ENCODE measurements around the gene IGHMBP2.
"Not testable (repeated sequence)": the region's sequence is repeated elsewhere in the genome, so short reads cannot be mapped to it uniquely, and the experiment has no call there.

Gene IGHMBP2

DNA sequence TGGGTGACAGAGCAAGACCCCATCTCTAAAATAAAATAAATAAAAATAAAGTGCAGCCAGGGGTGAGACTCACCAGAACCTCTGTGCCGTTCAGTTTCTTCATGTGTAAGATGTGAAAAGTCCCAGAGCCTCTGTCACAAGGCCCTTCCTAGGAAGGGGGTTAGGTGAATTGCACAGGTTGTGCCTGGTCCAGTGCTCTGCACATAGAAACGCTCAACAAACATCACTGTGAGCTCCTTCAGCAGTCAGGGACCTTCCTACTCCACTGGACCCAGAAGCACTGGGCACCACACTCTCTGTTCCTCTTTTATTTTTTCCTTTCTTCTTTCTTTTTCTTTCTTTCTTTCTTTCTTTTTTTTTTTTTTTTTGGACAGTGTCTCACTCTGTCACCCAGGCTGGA is 22.4 kb upstream of the IGHMBP2 start:
- H3K4me3 ChIP-seq (ENCODE audit: insufficient read depth in 1 of 2, low read depth in 1 of 2, low read length in 2 of 2): no peak overlapping the region
- no peak overlapping the region for H2BK12ac ChIP-seq (ENCODE audit: low read length in 2 of 2)
- no peaks in the 10 kb centered on the region for H3K9me3 ChIP-seq (ENCODE audit: control insufficient read depth, low read length)
- H2BK5ac ChIP-seq (ENCODE audit: low read depth, low read length, poor library complexity, severe bottlenecking): no peak overlapping the region
- DNase-seq: no peak
- no peak overlapping the region for H4K91ac ChIP-seq (ENCODE audit: low read length)
- 91% methylated on average over 2 of the region's 2 CpGs for WGBS
- no peak overlapping the region for H3K27ac ChIP-seq (ENCODE audit: low read length, poor library complexity, severe bottlenecking)
- H2AK5ac ChIP-seq (ENCODE audit: low read length, severe bottlenecking): no peak overlapping the region
- no peak overlapping the region for H2BK15ac ChIP-seq (ENCODE audit: low read depth, poor library complexity, severe bottlenecking)
- H3K4me2 ChIP-seq (ENCODE audit: low read length, poor library complexity, severe bottlenecking): no peak overlapping the region
- no peak overlapping the region for H3K18ac ChIP-seq (ENCODE audit: low read depth in 1 of 2, low read length in 2 of 2)
- no peak overlapping the region for H2BK120ac ChIP-seq (ENCODE audit: low read depth, low read length)
- H3K27me3 ChIP-seq (ENCODE audit: control insufficient read depth in 1 of 2, insufficient read depth in 1 of 2, low read length in 2 of 2): peaks cover 2 to 11% of the 10 kb centered on the region in 2 experiments
- H3K79me1 ChIP-seq (replicated peaks; ENCODE audit: low read length, poor library complexity, severe bottlenecking): no peaks in the 10 kb centered on the region
- no peak overlapping the region for H4K8ac ChIP-seq (ENCODE audit: low read length)
- H3K4me1 ChIP-seq (ENCODE audit: control insufficient read depth, insufficient read depth, low read depth, low read length): no peaks in the 10 kb centered on the region
- H3K36me3 ChIP-seq (ENCODE audit: control insufficient read depth in 1 of 2, insufficient read depth in 2 of 2, low read depth in 1 of 2, low read length in 2 of 2): no peaks in the 10 kb centered on the region
- no peak overlapping the region for H3K9ac ChIP-seq (ENCODE audit: low read length)
- no peak overlapping the region for H2AFZ ChIP-seq (ENCODE audit: low read depth, low read length)
- H3K23ac ChIP-seq (ENCODE audit: low read length in 2 of 2): no peak overlapping the region
- H3K4ac ChIP-seq (ENCODE audit: low read depth in 1 of 2, low read length in 2 of 2): no peak overlapping the region
- no peak overlapping the region for H3K14ac ChIP-seq (ENCODE audit: low read length in 2 of 2)

DNA sequence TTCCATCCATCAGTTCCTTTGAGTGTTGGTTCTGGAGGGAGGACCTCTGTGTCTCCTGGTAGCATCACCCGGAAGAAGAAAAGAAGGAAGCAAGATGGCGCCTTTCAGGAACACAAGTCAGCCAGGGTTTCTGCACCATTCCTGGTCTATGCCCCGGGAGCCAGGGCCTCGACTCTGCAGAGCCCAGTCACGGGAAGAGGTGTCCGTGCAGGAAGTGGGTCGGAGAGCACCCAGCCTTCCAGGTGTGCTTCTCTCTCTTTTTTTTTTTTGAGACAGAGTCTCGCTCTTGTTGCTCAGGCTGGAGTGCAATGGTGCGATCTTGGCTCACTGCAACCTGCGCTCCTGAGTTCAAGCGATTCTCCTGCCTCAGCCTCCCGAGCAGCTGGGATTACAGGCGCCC is 21.3 kb upstream of the IGHMBP2 start:
- Histone ChIP-seq H3K27me3 (ENCODE audit: control insufficient read depth in 1 of 2, insufficient read depth in 1 of 2, low read length in 2 of 2) (peaks cover 1 to 11% of the 10 kb centered on the region in 2 experiments), H2AK5ac (ENCODE audit: low read length, severe bottlenecking) (no peak overlapping the region), H3K9me3 (ENCODE audit: control insufficient read depth, low read length) (no peaks in the 10 kb centered on the region), H4K91ac (ENCODE audit: low read length) (no peak overlapping the region), H2BK12ac (ENCODE audit: low read length in 2 of 2) (no peak overlapping the region), H3K18ac (ENCODE audit: low read depth in 1 of 2, low read length in 2 of 2) (no peak overlapping the region), H3K9ac (ENCODE audit: low read length) (no peak overlapping the region), H3K4ac (ENCODE audit: low read depth in 1 of 2, low read length in 2 of 2) (no peak overlapping the region), H3K4me1 (ENCODE audit: control insufficient read depth, insufficient read depth, low read depth, low read length) (no peaks in the 10 kb centered on the region), H2BK120ac (ENCODE audit: low read depth, low read length) (no peak overlapping the region), H3K36me3 (ENCODE audit: control insufficient read depth in 1 of 2, insufficient read depth in 2 of 2, low read depth in 1 of 2, low read length in 2 of 2) (peaks cover 0 to 2% of the 10 kb centered on the region in 2 experiments), H3K14ac (ENCODE audit: low read length in 2 of 2) (no peak overlapping the region), H3K4me2 (ENCODE audit: low read length, poor library complexity, severe bottlenecking) (no peak overlapping the region), H2AFZ (ENCODE audit: low read depth, low read length) (no peak overlapping the region), H3K27ac (ENCODE audit: low read length, poor library complexity, severe bottlenecking) (no peak overlapping the region), H3K79me1 (replicated peaks; ENCODE audit: low read length, poor library complexity, severe bottlenecking) (no peaks in the 10 kb centered on the region), H2BK15ac (ENCODE audit: low read depth, poor library complexity, severe bottlenecking) (no peak overlapping the region), H3K4me3 (ENCODE audit: insufficient read depth in 1 of 2, low read depth in 1 of 2, low read length in 2 of 2) (no peak overlapping the region), H4K8ac (ENCODE audit: low read length) (no peak overlapping the region), H3K23ac (ENCODE audit: low read length in 2 of 2) (no peak overlapping the region), H2BK5ac (ENCODE audit: low read depth, low read length, poor library complexity, severe bottlenecking) (no peak overlapping the region)
- WGBS: 93% methylated on average over 9 of the region's 13 CpGs
- no peak for DNase-seq

DNA sequence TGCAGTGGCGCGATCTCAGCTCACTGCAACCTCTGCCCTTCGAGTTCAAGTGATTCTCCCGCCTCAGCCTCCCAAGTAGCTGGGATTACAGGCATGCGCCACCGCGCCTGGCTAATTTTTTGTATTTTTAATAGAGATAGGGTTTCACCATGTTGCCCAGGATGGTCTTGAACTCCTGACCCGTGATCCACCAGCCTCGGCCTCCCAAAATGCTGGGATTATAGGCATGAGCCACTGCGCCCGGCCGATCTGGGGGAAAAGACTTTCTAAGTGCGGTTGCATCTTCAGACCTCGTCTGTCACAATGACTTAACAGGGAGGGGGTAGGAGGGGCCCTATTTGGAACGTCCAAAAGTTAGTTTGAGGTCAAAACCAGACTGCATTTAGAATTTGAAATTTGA is 18.9 kb upstream of the IGHMBP2 start:
- not testable (repeated sequence) for DNase-seq; H3K18ac ChIP-seq (ENCODE audit: low read depth in 1 of 2, low read length in 2 of 2)
- 96% methylated on average over 15 of the region's 15 CpGs for WGBS

DNA sequence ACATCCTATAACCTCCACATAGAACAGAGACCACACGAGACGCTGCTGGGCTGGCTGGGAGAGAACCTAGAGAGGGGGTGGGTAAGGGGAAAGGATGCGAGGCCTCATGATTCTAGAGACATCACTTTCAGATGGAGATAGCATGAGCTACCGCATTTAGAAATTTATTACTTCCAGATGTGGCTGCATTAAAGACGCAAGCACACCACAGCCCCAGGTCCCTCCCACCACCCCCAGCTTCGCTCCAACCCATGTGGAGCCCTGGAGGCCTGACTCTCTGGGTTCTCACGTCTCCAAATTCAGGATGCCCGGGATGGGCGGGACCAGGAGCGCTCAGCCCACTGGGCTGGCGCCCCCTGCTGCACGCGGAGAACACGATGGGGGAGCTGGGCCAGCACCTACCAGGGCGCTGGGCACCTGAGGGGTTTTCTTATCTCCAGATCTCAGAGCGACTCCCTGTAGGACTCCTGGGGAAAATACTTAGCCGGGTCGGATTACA is 13.7 kb upstream of the IGHMBP2 start:
- no peak overlapping the region for H2BK5ac ChIP-seq (ENCODE audit: low read depth, low read length, poor library complexity, severe bottlenecking)
- H2AK5ac ChIP-seq (ENCODE audit: low read length, severe bottlenecking): no peak overlapping the region
- no peak overlapping the region for H4K91ac ChIP-seq (ENCODE audit: low read length)
- H3K4me2 ChIP-seq (ENCODE audit: low read length, poor library complexity, severe bottlenecking): no peak overlapping the region
- no peak overlapping the region for H2BK15ac ChIP-seq (ENCODE audit: low read depth, poor library complexity, severe bottlenecking)
- H3K9ac ChIP-seq (ENCODE audit: low read length): peak overlapping the region; percentile 68
- H3K4me1 ChIP-seq (ENCODE audit: control insufficient read depth, insufficient read depth, low read depth, low read length): peaks cover 19% of the 10 kb centered on the region
- peak; percentile 20 for DNase-seq
- 54% methylated on average over 17 of the region's 18 CpGs for WGBS
- H3K27ac ChIP-seq (ENCODE audit: low read length, poor library complexity, severe bottlenecking): peak overlapping the region; percentile 43
- no peak overlapping the region for H2BK12ac ChIP-seq (ENCODE audit: low read length in 2 of 2)
- H3K23ac ChIP-seq (ENCODE audit: low read length in 2 of 2): no peak overlapping the region
- peaks cover 27 to 32% of the 10 kb centered on the region in 2 experiments for H3K36me3 ChIP-seq (ENCODE audit: control insufficient read depth in 1 of 2, insufficient read depth in 2 of 2, low read depth in 1 of 2, low read length in 2 of 2)
- H2AFZ ChIP-seq (ENCODE audit: low read depth, low read length): no peak overlapping the region
- peaks cover 5% of the 10 kb centered on the region for H3K79me1 ChIP-seq (replicated peaks; ENCODE audit: low read length, poor library complexity, severe bottlenecking)
- H3K27me3 ChIP-seq (ENCODE audit: control insufficient read depth in 1 of 2, insufficient read depth in 1 of 2, low read length in 2 of 2): no peaks in the 10 kb centered on the region
- no peak overlapping the region for H3K4ac ChIP-seq (ENCODE audit: low read depth in 1 of 2, low read length in 2 of 2)
- H2BK120ac ChIP-seq (ENCODE audit: low read depth, low read length): no peak overlapping the region
- no peak overlapping the region for H3K18ac ChIP-seq (ENCODE audit: low read depth in 1 of 2, low read length in 2 of 2)
- H4K8ac ChIP-seq (ENCODE audit: low read length): no peak overlapping the region
- no peaks in the 10 kb centered on the region for H3K9me3 ChIP-seq (ENCODE audit: control insufficient read depth, low read length)
- H3K14ac ChIP-seq (ENCODE audit: low read length in 2 of 2): no peak overlapping the region
- peak overlapping the region in 1 of 2 experiments; percentile 38 for H3K4me3 ChIP-seq (ENCODE audit: insufficient read depth in 1 of 2, low read depth in 1 of 2, low read length in 2 of 2)

More for the DNA sequence above, 18.9 kb upstream of the IGHMBP2 start:
- H4K8ac ChIP-seq (ENCODE audit: low read length); H3K4me2 ChIP-seq (ENCODE audit: low read length, poor library complexity, severe bottlenecking); H3K4me3 ChIP-seq (ENCODE audit: insufficient read depth in 1 of 2, low read depth in 1 of 2, low read length in 2 of 2); H3K79me1 ChIP-seq (replicated peaks; ENCODE audit: low read length, poor library complexity, severe bottlenecking); H2AK5ac ChIP-seq (ENCODE audit: low read length, severe bottlenecking); H3K14ac ChIP-seq (ENCODE audit: low read length in 2 of 2); H3K4ac ChIP-seq (ENCODE audit: low read depth in 1 of 2, low read length in 2 of 2); H3K27me3 ChIP-seq (ENCODE audit: control insufficient read depth in 1 of 2, insufficient read depth in 1 of 2, low read length in 2 of 2); H2BK15ac ChIP-seq (ENCODE audit: low read depth, poor library complexity, severe bottlenecking); H3K23ac ChIP-seq (ENCODE audit: low read length in 2 of 2); H4K91ac ChIP-seq (ENCODE audit: low read length); H3K9ac ChIP-seq (ENCODE audit: low read length); H3K4me1 ChIP-seq (ENCODE audit: control insufficient read depth, insufficient read depth, low read depth, low read length); H2BK120ac ChIP-seq (ENCODE audit: low read depth, low read length); H3K9me3 ChIP-seq (ENCODE audit: control insufficient read depth, low read length); H3K27ac ChIP-seq (ENCODE audit: low read length, poor library complexity, severe bottlenecking); H2AFZ ChIP-seq (ENCODE audit: low read depth, low read length); H2BK12ac ChIP-seq (ENCODE audit: low read length in 2 of 2); H2BK5ac ChIP-seq (ENCODE audit: low read depth, low read length, poor library complexity, severe bottlenecking); H3K36me3 ChIP-seq (ENCODE audit: control insufficient read depth in 1 of 2, insufficient read depth in 2 of 2, low read depth in 1 of 2, low read length in 2 of 2): not testable (repeated sequence)
